ENCODE measurements around the gene SCRN3.

Gene SCRN3

GRCh38 chr2:174439950-174440349 lies 44.4 kb downstream of the SCRN3 start:
- Mint-ChIP-seq H3K27me3 (no peaks in the 10 kb centered on the region), H3K4me1 (no peaks in the 10 kb centered on the region), H3K4me3 (no peak overlapping the region), H3K27ac (no peak overlapping the region), H3K9me3 (no peaks in the 10 kb centered on the region)
- ATAC-seq = no peak
- no peak for DNase-seq

GRCh38 chr2:174442546-174443510 lies 47.3 kb downstream of the SCRN3 start:
- Mint-ChIP-seq H3K9me3 (no peaks in the 10 kb centered on the region), H3K27me3 (no peaks in the 10 kb centered on the region), H3K4me1 (no peaks in the 10 kb centered on the region), H3K27ac (peak overlapping the region in 1 of 2 donors; percentile 73), H3K4me3 (no peak overlapping the region)
- DNase-seq (no peak), ATAC-seq (no peak)

GRCh38 chr2:174444761-174445160 lies 49.2 kb downstream of the SCRN3 start:
- Mint-ChIP-seq H3K27ac (no peak overlapping the region), H3K27me3 (no peaks in the 10 kb centered on the region), H3K4me3 (no peak overlapping the region), H3K4me1 (no peaks in the 10 kb centered on the region), H3K9me3 (no peaks in the 10 kb centered on the region)
- DNase-seq (no peak), ATAC-seq (no peak)

GRCh38 chr2:174445248-174445647 lies 49.7 kb downstream of the SCRN3 start:
- Mint-ChIP-seq H3K27me3 (no peaks in the 10 kb centered on the region), H3K9me3 (no peaks in the 10 kb centered on the region), H3K4me3 (no peak overlapping the region), H3K27ac (no peak overlapping the region), H3K4me1 (peaks cover 5% of the 10 kb centered on the region)
- DNase-seq = no peak
- ATAC-seq = no peak

GRCh38 chr2:174446531-174446930 lies 51.0 kb downstream of the SCRN3 start:
- no peak for DNase-seq
- no peak for ATAC-seq
- H3K4me1 Mint-ChIP-seq = peaks cover 9% of the 10 kb centered on the region
- H3K27ac Mint-ChIP-seq = no peak overlapping the region
- H3K9me3 Mint-ChIP-seq = no peaks in the 10 kb centered on the region
- no peaks in the 10 kb centered on the region for H3K27me3 Mint-ChIP-seq
- H3K4me3 Mint-ChIP-seq = no peak overlapping the region

- no peak overlapping the region for H3K4me3 Mint-ChIP-seq
Measured at GRCh38 chr2:174449033-174449432, 53.5 kb downstream of the SCRN3 start.

GRCh38 chr2:174450021-174450816 lies 54.7 kb downstream of the SCRN3 start:
- H3K4me1 Mint-ChIP-seq = peaks cover 13% of the 10 kb centered on the region
- no peaks in the 10 kb centered on the region for H3K9me3 Mint-ChIP-seq
- DNase-seq (no peak), ATAC-seq (no peak)
- peak overlapping the region in 1 of 2 donors; percentile 50 for H3K27ac Mint-ChIP-seq
- no peaks in the 10 kb centered on the region for H3K27me3 Mint-ChIP-seq
- H3K4me3 Mint-ChIP-seq = no peak overlapping the region

More at GRCh38 chr2:174449033-174449432, 53.5 kb downstream of the SCRN3 start:
- no peak for DNase-seq
- no peaks in the 10 kb centered on the region for H3K9me3 Mint-ChIP-seq
- H3K4me1 Mint-ChIP-seq = peaks cover 13% of the 10 kb centered on the region
- H3K27me3 Mint-ChIP-seq = no peaks in the 10 kb centered on the region
- no peak overlapping the region for H3K27ac Mint-ChIP-seq
- no peak for ATAC-seq

GRCh38 chr2:174454566-174454965 lies 59.0 kb downstream of the SCRN3 start:
- peaks cover 13% of the 10 kb centered on the region for H3K4me1 Mint-ChIP-seq
- no peak for DNase-seq
- H3K4me3 Mint-ChIP-seq = no peak overlapping the region
- no peak for ATAC-seq
- H3K27ac Mint-ChIP-seq = peak overlapping the region; percentile 29 to 52
- H3K27me3 Mint-ChIP-seq = no peaks in the 10 kb centered on the region
- no peaks in the 10 kb centered on the region for H3K9me3 Mint-ChIP-seq

GRCh38 chr2:174461221-174461620 lies 65.7 kb downstream of the SCRN3 start:
- H3K4me1 Mint-ChIP-seq = no peaks in the 10 kb centered on the region
- H3K27me3 Mint-ChIP-seq = no peaks in the 10 kb centered on the region
- H3K4me3 Mint-ChIP-seq = no peak overlapping the region
- DNase-seq (no peak), ATAC-seq (no peak)
- H3K27ac Mint-ChIP-seq = peak overlapping the region in 1 of 2 donors; percentile 65
- no peaks in the 10 kb centered on the region for H3K9me3 Mint-ChIP-seq

- Mint-ChIP-seq H3K27me3 (no peaks in the 10 kb centered on the region), H3K4me3 (no peak overlapping the region), H3K9me3 (no peaks in the 10 kb centered on the region), H3K27ac (no peak overlapping the region), H3K4me1 (no peaks in the 10 kb centered on the region)
- ATAC-seq (no peak), DNase-seq (no peak)
Measured at GRCh38 chr2:174465327-174465726, 69.8 kb downstream of the SCRN3 start.

- DNase-seq = no peak
- H3K4me3 Mint-ChIP-seq = no peak overlapping the region
- ATAC-seq = no peak
- no peak overlapping the region for H3K27ac Mint-ChIP-seq
- no peaks in the 10 kb centered on the region for H3K9me3 Mint-ChIP-seq
- no peaks in the 10 kb centered on the region for H3K27me3 Mint-ChIP-seq
- H3K4me1 Mint-ChIP-seq = peaks cover 21% of the 10 kb centered on the region
Measured at GRCh38 chr2:174473796-174474195, 78.3 kb downstream of the SCRN3 start.

GRCh38 chr2:174477759-174478158 lies 82.2 kb downstream of the SCRN3 start:
- H3K4me1 Mint-ChIP-seq = peaks cover 21% of the 10 kb centered on the region
- DNase-seq (no peak), ATAC-seq (no peak)
- no peak overlapping the region for H3K4me3 Mint-ChIP-seq
- H3K9me3 Mint-ChIP-seq = no peaks in the 10 kb centered on the region
- H3K27me3 Mint-ChIP-seq = no peaks in the 10 kb centered on the region
- no peak overlapping the region for H3K27ac Mint-ChIP-seq
